ENCODE data around the gene MRPL14.
"Not testable (repeated sequence)": the region's sequence is repeated elsewhere in the genome, so short reads cannot be mapped to it uniquely, and the experiment has no call there.

MRPL14 gene

GRCh38 chr6:44147256-44147655 lies 20.0 kb upstream of the MRPL14 start:
- Histone ChIP-seq H3K27me3 (ENCODE audit: low read depth, low read length) (no peaks in the 10 kb centered on the region), H3K36me3 (ENCODE audit: control insufficient read depth in 1 of 2, insufficient read depth in 2 of 2, low read length in 2 of 2) (peaks cover 35 to 64% of the 10 kb centered on the region in 2 donors), H3K27ac (ENCODE audit: low read length) (no peak overlapping the region), H3K4me1 (ENCODE audit: control insufficient read depth in 1 of 2, insufficient read depth in 2 of 2, low read length in 2 of 2) (no peaks in the 10 kb centered on the region), H3K4me3 (ENCODE audit: low read depth in 1 of 2, low read length in 2 of 2) (no peak overlapping the region), H3K9me3 (ENCODE audit: control insufficient read depth in 1 of 2, low read length in 2 of 2) (no peaks in the 10 kb centered on the region)

GRCh38 chr6:44146685-44147084 lies 19.4 kb upstream of the MRPL14 start:
- H3K4me1 ChIP-seq (ENCODE audit: control insufficient read depth in 1 of 2, insufficient read depth in 2 of 2, low read length in 2 of 2), result no peaks in the 10 kb centered on the region
- peaks cover 36 to 66% of the 10 kb centered on the region in 2 donors for H3K36me3 ChIP-seq (ENCODE audit: control insufficient read depth in 1 of 2, insufficient read depth in 2 of 2, low read length in 2 of 2)
- no peaks in the 10 kb centered on the region for H3K9me3 ChIP-seq (ENCODE audit: control insufficient read depth in 1 of 2, low read length in 2 of 2)
- no peak overlapping the region for H3K4me3 ChIP-seq (ENCODE audit: low read depth in 1 of 2, low read length in 2 of 2)
- no peaks in the 10 kb centered on the region for H3K27me3 ChIP-seq (ENCODE audit: low read depth, low read length)
- H3K27ac ChIP-seq (ENCODE audit: low read length), result no peak overlapping the region

- peaks cover 45 to 74% of the 10 kb centered on the region in 2 donors for H3K36me3 ChIP-seq (ENCODE audit: control insufficient read depth in 1 of 2, insufficient read depth in 2 of 2, low read length in 2 of 2)
- no peaks in the 10 kb centered on the region for H3K9me3 ChIP-seq (ENCODE audit: control insufficient read depth in 1 of 2, low read length in 2 of 2)
- no peaks in the 10 kb centered on the region for H3K4me1 ChIP-seq (ENCODE audit: control insufficient read depth in 1 of 2, insufficient read depth in 2 of 2, low read length in 2 of 2)
- H3K4me3 ChIP-seq (ENCODE audit: low read depth in 1 of 2, low read length in 2 of 2), result no peak overlapping the region
- no peak overlapping the region for H3K27ac ChIP-seq (ENCODE audit: low read length)
- no peaks in the 10 kb centered on the region for H3K27me3 ChIP-seq (ENCODE audit: low read depth, low read length)
These were observed 18.6 kb upstream of the MRPL14 start for GRCh38 chr6:44145839-44146238.

DNA sequence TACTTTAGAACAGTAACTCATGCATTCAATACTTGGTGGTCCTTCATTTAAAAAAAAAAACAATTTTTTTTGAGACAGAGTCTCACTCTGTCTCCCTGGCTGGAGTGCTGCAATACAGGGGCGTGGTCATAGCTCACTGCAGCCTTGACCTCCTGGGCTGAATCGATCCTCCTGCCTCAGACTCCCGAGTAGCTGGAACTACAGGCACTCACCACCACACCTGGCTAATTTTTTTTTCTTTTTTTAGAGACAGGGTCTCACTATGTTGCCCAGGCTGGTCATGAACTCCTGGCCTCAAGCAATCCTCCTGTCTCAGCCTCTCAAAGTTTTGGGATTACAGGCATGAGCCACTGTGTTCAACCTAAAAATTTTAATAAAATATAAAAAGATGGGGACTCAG lies 17.3 kb upstream of the MRPL14 start:
- not testable (repeated sequence) for H3K4me1 ChIP-seq (ENCODE audit: control insufficient read depth in 1 of 2, insufficient read depth in 2 of 2, low read length in 2 of 2); H3K27me3 ChIP-seq (ENCODE audit: low read depth, low read length); H3K4me3 ChIP-seq (ENCODE audit: low read depth in 1 of 2, low read length in 2 of 2); H3K27ac ChIP-seq (ENCODE audit: low read length); H3K9me3 ChIP-seq (ENCODE audit: control insufficient read depth in 1 of 2, low read length in 2 of 2)
- peaks cover 50 to 79% of the 10 kb centered on the region in 2 donors for H3K36me3 ChIP-seq (ENCODE audit: control insufficient read depth in 1 of 2, insufficient read depth in 2 of 2, low read length in 2 of 2)

GRCh38 chr6:44143731-44144130 lies 16.5 kb upstream of the MRPL14 start:
- Histone ChIP-seq H3K27me3 (ENCODE audit: low read depth, low read length) (no peaks in the 10 kb centered on the region), H3K27ac (ENCODE audit: low read length) (no peak overlapping the region), H3K9me3 (ENCODE audit: control insufficient read depth in 1 of 2, low read length in 2 of 2) (no peaks in the 10 kb centered on the region), H3K36me3 (ENCODE audit: control insufficient read depth in 1 of 2, insufficient read depth in 2 of 2, low read length in 2 of 2) (peaks cover 45 to 72% of the 10 kb centered on the region in 2 donors), H3K4me3 (ENCODE audit: low read depth in 1 of 2, low read length in 2 of 2) (no peak overlapping the region), H3K4me1 (ENCODE audit: control insufficient read depth in 1 of 2, insufficient read depth in 2 of 2, low read length in 2 of 2) (no peaks in the 10 kb centered on the region)

DNA sequence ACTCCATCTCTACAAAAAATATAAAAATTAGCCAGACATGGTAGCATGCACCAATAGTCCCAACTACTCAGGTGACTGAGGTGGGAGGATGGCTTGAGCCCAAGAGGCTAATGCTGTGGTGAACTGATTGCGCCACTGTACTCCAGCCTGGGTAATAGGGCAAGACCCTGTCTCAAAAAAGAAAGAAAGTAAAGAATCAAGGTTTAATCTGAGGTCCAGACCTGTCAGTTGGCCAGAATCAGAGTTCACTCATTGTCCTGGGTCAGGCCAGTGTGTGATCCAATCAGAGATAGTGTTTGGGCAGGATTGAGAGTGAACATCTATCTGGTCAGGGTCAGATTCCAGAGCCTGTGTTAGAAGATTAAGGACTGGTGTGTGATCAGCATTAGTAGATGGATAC lies 15.6 kb upstream of the MRPL14 start:
- Histone ChIP-seq H3K27me3 (ENCODE audit: low read depth, low read length) (no peaks in the 10 kb centered on the region), H3K27ac (ENCODE audit: low read length) (no peak overlapping the region), H3K9me3 (ENCODE audit: control insufficient read depth in 1 of 2, low read length in 2 of 2) (no peaks in the 10 kb centered on the region), H3K4me3 (ENCODE audit: low read depth in 1 of 2, low read length in 2 of 2) (no peak overlapping the region), H3K36me3 (ENCODE audit: control insufficient read depth in 1 of 2, insufficient read depth in 2 of 2, low read length in 2 of 2) (peaks cover 39 to 63% of the 10 kb centered on the region in 2 donors), H3K4me1 (ENCODE audit: control insufficient read depth in 1 of 2, insufficient read depth in 2 of 2, low read length in 2 of 2) (no peaks in the 10 kb centered on the region)

GRCh38 chr6:44139351-44139743 lies 12.1 kb upstream of the MRPL14 start:
- H3K27ac ChIP-seq (ENCODE audit: low read length), result no peak overlapping the region
- H3K4me3 ChIP-seq (ENCODE audit: low read depth in 1 of 2, low read length in 2 of 2), result no peak overlapping the region
- peaks cover 38 to 52% of the 10 kb centered on the region in 2 donors for H3K36me3 ChIP-seq (ENCODE audit: control insufficient read depth in 1 of 2, insufficient read depth in 2 of 2, low read length in 2 of 2)
- H3K4me1 ChIP-seq (ENCODE audit: control insufficient read depth in 1 of 2, insufficient read depth in 2 of 2, low read length in 2 of 2), result no peaks in the 10 kb centered on the region
- no peaks in the 10 kb centered on the region for H3K27me3 ChIP-seq (ENCODE audit: low read depth, low read length)
- H3K9me3 ChIP-seq (ENCODE audit: control insufficient read depth in 1 of 2, low read length in 2 of 2), result no peaks in the 10 kb centered on the region

DNA sequence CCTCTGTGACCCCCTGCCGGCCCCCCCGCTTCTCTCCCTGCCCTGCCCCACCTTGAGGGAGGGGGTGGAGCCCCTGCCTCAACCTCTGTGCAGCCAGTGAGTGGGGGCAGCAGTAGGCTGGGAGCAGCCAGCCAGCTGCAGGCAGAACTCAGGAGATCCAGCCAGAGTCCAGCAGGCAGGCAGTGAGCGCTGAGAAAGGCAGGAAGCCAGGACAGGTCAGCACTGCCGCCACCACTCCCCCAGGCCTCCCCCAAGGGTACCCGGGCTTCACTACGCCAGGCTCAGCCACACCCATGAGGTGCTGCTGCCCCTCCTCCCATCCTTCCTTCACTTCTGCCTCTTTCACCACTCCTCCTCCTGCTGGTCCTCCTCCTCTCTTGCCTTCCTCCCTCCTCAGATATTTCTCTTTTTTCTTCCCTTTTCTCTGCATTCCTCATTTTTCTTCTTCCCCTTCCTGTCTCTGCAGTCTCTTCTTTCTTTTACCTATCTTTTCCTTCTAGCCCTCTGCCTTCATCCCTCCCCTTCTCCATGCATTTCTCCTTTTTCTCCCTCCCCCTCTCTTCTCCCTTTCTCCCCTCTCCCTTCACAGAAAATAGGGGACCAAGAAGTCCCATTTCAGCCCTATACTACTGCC lies 11.6 kb upstream of the MRPL14 start:
- no peaks in the 10 kb centered on the region for H3K9me3 ChIP-seq (ENCODE audit: control insufficient read depth in 1 of 2, low read length in 2 of 2)
- H3K4me3 ChIP-seq (ENCODE audit: low read depth in 1 of 2, low read length in 2 of 2), result no peak overlapping the region
- H3K27me3 ChIP-seq (ENCODE audit: low read depth, low read length), result no peaks in the 10 kb centered on the region
- no peaks in the 10 kb centered on the region for H3K4me1 ChIP-seq (ENCODE audit: control insufficient read depth in 1 of 2, insufficient read depth in 2 of 2, low read length in 2 of 2)
- H3K27ac ChIP-seq (ENCODE audit: low read length), result no peak overlapping the region
- peaks cover 38 to 47% of the 10 kb centered on the region in 2 donors for H3K36me3 ChIP-seq (ENCODE audit: control insufficient read depth in 1 of 2, insufficient read depth in 2 of 2, low read length in 2 of 2)

GRCh38 chr6:44135875-44136274 lies 8.6 kb upstream of the MRPL14 start:
- Histone ChIP-seq H3K4me3 (ENCODE audit: low read depth in 1 of 2, low read length in 2 of 2) (no peak overlapping the region), H3K27me3 (ENCODE audit: low read depth, low read length) (no peaks in the 10 kb centered on the region)

DNA sequence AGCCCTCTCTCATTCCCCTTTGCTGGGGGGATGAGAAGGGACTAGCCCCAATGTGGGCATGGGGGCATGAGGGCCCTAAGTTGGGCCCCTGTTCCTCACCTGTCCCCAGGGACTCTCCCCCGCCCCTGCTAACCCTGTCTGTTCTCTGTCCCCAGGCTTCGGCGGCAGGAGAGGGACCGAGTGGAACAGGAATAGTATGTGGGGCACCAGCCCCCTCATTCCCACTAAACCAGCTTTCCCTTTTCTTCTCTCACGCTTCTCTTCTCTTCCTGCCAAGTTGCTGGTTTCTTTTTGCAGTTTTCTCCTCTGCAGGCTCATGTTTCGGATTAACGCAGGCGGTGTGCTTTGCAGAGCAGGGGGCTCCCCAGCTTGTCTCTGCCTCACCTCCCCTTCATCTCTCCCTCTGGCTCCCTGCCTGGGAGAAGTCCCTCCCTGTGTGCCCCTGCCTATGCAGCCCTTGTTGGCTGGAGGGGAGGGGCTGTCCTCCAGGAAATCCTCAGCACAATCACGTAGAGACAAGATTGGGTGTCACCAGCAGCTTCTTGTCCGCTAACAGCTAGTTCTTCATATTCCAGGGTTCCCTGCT lies 8.0 kb upstream of the MRPL14 start:
- Histone ChIP-seq H3K27ac (ENCODE audit: low read length) (no peak overlapping the region), H3K4me3 (ENCODE audit: low read depth in 1 of 2, low read length in 2 of 2) (no peak overlapping the region), H3K36me3 (ENCODE audit: control insufficient read depth in 1 of 2, insufficient read depth in 2 of 2, low read length in 2 of 2) (peaks cover 22 to 24% of the 10 kb centered on the region in 2 donors), H3K27me3 (ENCODE audit: low read depth, low read length) (no peaks in the 10 kb centered on the region), H3K4me1 (ENCODE audit: control insufficient read depth in 1 of 2, insufficient read depth in 2 of 2, low read length in 2 of 2) (no peaks in the 10 kb centered on the region), H3K9me3 (ENCODE audit: control insufficient read depth in 1 of 2, low read length in 2 of 2) (no peaks in the 10 kb centered on the region)

More at GRCh38 chr6:44135875-44136274, 8.6 kb upstream of the MRPL14 start:
- Histone ChIP-seq H3K36me3 (ENCODE audit: control insufficient read depth in 1 of 2, insufficient read depth in 2 of 2, low read length in 2 of 2) (peaks cover 29 to 30% of the 10 kb centered on the region in 2 donors), H3K27ac (ENCODE audit: low read length) (no peak overlapping the region), H3K4me1 (ENCODE audit: control insufficient read depth in 1 of 2, insufficient read depth in 2 of 2, low read length in 2 of 2) (no peaks in the 10 kb centered on the region), H3K9me3 (ENCODE audit: control insufficient read depth in 1 of 2, low read length in 2 of 2) (no peaks in the 10 kb centered on the region)

DNA sequence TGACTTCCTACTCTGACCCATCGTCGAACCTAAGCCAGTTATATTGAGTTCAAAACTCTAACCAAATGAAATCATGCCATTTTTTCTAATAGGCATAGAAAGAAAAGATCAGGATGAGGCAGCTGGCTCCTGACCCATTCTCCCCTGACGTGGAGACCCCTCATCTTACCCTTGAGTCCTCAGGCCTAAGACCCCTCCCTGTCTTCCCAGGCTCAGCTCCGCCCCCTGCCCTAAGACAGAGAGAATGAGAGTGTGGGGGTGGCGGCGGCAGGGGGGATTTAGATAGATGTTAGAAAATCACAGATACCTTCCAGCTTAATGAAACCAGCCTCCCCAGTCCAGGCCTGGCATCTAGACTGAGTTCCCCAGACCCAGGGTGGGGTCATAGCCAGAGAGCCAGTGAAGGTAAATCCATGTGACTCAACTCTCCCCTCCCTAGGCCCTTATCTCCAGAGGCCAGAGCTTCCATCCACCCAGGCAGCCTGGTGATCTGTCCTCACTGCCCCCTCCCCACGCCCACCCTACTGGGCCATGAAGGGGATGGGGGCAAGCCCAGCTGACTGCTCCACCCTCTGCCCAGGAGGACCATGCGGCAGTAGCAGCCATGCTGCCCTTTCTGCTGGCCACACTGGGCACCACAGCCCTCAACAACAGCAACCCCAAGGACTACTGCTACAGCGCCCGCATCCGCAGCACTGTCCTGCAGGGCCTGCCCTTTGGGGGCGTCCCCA lies 6.9 kb upstream of the MRPL14 start:
- no peaks in the 10 kb centered on the region for H3K9me3 ChIP-seq (ENCODE audit: control insufficient read depth in 1 of 2, low read length in 2 of 2)
- no peaks in the 10 kb centered on the region for H3K4me1 ChIP-seq (ENCODE audit: control insufficient read depth in 1 of 2, insufficient read depth in 2 of 2, low read length in 2 of 2)
- no peaks in the 10 kb centered on the region for H3K27me3 ChIP-seq (ENCODE audit: low read depth, low read length)
- H3K4me3 ChIP-seq (ENCODE audit: low read depth in 1 of 2, low read length in 2 of 2), result no peak overlapping the region
- peaks cover 14 to 15% of the 10 kb centered on the region in 2 donors for H3K36me3 ChIP-seq (ENCODE audit: control insufficient read depth in 1 of 2, insufficient read depth in 2 of 2, low read length in 2 of 2)
- no peak overlapping the region for H3K27ac ChIP-seq (ENCODE audit: low read length)
